GM18868 (cell line): Measurements from ENCODE around the gene STK24.

ENCODE experiments used
- ATAC-seq: cut with Tn5 transposase; IDR thresholded peaks from one replicate; pipeline ENCODE4 v1.9.1; 2021; ENCODE audit warnings: mild to moderate bottlenecking, moderate library complexity; ENCODE audit not compliant: unreplicated experiment

The STK24 gene

GRCh38 chr13:98535501-98536354, 41.2 kb downstream of the STK24 start:
- no peak for ATAC-seq

DNA sequence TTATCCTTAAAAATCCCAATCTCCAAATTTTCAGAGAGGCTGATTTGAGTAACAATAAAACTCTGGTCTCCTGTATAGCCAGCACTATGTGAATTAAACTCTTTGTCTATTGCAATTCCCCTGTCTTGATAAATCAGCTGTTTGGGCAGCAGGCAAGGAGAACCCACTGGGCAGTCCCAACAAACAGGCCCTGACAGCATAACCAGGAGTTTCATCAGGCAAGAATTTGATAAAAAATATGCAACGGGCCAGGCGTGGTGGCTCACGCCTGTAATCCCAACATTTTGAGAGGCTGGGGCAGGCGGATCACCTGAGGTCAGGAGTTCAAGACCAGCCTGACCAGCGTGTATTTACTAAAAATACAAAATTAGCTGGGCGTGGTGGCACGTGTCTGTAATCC, 42.1 kb downstream of the STK24 start:
- ATAC-seq = no peak

GRCh38 chr13:98533912-98534311, 43.0 kb downstream of the STK24 start:
- ATAC-seq = no peak

- ATAC-seq = no peak
Measured at GRCh38 chr13:98532254-98532653, 44.7 kb downstream of the STK24 start.

GRCh38 chr13:98530217-98530616, 46.7 kb downstream of the STK24 start:
- no peak for ATAC-seq

- no peak for ATAC-seq
Measured at GRCh38 chr13:98529171-98529570, 47.7 kb downstream of the STK24 start.

GRCh38 chr13:98528663-98529064, 48.2 kb downstream of the STK24 start:
- ATAC-seq = peak; percentile 36

GRCh38 chr13:98527526-98527925, 49.4 kb downstream of the STK24 start:
- no peak for ATAC-seq

GRCh38 chr13:98526182-98526512, 50.8 kb downstream of the STK24 start:
- ATAC-seq = peak; percentile 42

DNA sequence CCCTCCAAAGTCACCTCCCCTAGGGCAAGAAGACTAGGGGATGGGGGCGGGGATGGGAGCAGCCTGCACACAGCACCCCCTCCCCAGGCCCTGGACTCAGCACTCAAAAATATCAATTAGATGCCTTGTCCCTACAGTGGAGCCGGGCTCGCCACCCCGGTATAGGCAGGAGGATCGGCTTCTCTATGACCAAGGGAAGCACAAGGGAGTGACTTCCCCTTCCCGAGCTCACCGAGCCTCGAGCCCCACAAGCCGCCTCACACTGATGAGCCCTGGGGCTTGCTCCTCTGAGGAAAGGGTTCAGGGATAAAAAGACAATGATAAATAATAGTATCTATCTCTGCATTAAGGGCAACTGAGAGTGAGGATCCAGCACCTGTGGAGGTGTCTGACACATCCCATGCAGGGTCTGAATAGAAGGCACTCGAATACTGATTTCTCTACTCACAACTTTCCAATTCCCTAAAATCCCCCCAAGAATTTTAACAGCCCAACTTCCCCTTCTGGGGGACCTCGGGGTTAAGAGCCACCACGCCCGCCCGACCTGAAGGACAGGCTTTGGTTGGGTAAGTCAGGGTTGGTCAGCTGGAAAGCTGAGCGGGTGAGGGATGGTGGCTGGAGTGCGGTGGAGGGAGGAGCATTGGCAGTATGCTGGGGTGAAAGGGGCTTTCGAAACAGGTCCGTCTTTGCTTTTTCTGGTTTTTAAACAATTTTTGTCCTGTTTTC, 51.3 kb downstream of the STK24 start:
- peak; percentile 39 for ATAC-seq

DNA sequence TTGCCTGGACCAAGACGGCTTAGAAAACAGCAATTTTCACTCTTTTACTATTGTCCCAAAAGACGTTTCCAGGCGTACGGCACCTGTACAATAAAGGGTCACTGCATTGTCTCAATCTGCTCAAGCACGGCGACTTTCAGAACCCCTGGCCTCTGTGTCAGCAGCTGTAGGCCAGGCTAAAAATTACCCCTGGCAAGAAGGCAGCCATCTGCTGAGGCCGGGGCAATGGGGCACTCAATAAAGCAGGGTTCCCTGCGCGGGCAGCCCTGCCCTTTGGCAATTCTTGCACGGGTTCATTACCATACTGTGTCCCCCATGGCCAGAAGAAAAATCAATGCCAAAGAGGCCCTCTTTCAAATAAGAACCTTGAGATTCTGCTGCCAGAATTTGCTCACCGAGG, 52.1 kb downstream of the STK24 start:
- ATAC-seq = no peak

GRCh38 chr13:98524391-98524790, 52.5 kb downstream of the STK24 start:
- no peak for ATAC-seq

DNA sequence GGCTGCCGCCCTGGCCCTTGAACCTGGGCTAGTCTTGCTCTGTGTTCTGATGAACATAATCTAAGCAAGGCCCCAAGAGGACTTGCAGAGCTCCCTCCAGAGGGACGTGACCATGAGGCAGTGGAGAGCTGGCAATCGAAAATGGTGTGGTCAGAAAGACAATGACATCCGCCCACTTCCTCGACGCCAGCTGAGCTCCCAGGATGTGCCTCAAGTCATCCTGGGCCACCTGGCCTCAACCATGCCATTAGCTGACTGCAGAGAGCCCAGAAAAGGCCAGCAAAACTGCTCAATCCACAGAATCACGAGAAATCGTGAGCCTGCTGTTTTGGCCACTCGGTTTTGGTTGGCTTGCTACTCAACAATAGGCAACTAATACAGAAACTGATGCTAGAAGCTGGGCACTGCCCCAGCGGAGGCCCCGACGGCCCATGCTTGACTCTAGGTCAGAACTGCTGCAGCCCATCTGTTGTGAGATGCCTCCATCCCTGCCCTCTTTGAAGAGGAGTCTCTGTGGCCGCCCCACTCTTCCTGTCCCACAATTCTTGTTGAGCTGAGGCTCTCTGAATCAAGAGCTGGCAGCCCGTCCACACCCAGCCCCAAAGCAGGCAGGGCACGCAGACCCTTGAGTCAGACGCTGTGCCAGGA, 53.3 kb downstream of the STK24 start:
- ATAC-seq = peak; percentile 36

GRCh38 chr13:98522371-98522770, 54.5 kb downstream of the STK24 start:
- no peak for ATAC-seq

DNA sequence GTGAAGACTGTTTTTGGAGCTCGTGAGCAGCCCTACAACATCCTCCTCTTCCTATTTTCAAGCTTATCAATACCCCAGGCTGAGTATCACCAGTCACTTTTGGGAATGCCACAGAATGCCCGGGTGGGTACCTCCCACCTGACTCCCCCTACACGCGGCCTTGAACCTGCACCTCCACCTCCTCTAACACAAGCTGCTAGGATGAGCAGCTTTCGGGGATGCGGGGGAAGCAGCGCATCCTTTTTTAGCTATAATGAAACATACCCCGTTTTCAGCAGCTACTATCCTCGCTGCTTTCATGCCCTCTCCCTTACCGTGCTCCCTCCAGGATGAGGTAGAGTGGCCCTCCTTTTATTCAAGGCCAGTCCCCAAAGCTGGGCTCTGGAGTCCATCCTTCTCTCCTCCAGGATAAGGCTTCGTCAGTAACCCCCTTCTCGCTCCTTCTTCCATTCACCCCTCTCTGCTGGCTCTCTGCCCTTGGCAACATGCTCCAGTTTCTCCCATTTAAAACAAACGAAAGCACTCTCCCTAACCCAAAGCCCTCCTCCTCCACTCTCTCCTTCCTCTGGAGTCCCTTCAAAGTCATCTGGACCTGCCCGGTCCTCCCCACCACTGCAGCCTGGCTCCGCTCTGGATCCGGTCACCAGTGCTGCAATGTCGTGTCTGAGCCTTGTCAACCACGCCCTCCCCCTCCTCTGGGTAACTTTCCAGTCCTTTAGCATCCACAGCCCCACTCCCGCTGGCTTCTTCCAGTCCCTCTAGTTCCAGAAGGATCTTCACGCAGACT, 55.3 kb downstream of the STK24 start:
- no peak for ATAC-seq

- no peak for ATAC-seq
Measured at GRCh38 chr13:98520674-98521449, 56.0 kb downstream of the STK24 start.

DNA sequence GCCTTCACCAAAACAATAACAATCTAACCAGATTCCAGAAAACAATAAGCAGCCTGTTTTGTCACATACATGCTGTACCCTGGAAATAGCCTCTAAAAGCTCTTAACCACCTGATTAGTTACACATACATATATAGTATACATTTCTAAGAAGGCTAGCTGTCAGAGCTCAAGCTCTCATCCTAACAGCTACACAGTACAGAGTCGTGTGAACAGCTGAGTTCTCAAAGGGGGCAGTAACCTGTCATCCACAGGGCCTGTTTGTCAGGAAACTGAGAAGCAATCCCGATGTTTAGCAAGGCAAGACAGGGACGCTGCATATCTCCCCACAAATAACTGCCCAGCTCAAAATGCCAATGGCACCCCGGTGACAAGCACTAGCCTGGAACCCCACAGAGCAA, 56.9 kb downstream of the STK24 start:
- no peak for ATAC-seq

DNA sequence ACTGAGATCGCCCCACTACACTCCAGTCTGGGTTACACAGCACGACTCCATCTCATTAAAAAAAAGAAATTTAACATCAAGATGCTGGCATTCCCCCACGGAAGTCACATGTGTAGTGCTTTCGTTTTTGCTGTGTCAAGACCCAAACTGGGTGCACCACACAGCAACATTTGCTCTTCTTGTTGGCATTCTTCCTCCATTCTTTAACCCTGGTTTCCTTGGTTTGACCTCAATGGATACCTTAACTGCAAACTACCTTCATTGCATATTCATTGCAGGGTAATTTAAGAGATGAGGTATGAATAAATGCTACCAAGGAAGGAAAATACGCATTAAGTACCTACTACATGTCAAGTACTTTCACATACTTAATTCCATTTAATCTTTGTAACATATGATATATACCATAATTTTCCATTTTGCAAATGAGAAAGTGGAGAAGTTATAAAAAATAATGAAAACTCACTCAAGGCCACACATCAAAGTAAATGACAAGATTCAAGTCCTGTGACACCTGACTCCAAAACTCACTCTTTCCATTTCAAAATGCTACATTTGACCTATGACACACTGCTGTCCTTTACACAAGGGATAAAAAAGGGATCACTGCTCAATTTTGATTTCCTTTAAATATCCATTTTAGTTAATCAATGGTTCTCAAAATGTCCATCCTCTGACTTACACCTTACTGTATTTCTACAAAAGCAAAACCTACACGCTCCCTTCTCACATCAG, 59.2 kb downstream of the STK24 start:
- peak; percentile 51 for ATAC-seq

DNA sequence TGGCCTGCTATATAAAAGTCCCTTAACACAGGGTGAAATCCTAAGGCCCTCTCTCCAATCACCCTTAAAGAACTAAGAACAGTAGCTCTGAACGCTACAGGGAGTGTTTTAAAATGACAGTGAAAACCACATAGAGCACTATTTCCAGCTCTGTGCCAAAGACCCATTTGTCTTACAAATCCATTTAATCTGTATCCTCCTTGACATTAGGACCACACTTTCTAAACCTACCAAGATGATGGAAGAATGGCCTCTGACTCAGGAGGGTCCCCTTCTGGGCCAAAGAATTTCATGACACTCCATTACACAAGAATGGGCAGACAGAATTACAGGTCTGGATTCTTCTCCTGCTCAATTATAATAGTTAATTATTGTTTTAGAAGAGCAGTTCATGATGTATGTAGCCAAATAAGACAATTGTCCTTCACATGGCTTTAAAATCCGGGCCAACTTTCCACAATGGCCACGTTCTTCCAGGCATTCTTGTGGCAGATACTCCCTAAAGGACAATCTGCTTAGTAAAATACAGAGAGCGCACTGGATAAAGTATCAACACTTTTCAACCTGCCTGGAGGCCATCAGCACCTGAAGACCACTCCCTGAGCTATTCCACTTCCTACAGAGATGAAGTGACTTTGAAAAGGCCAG, 61.0 kb downstream of the STK24 start:
- ATAC-seq = peak; percentile 37
